Tongue (tissue), 2 donors: ENCODE data around the gene EYA3. TPM values are rescaled to one million over a fixed set of nuclear protein-coding genes. Genes with fewer than 3 reads are reported as not detected.
A peak's percentile ranks its signal among the peaks of the same experiment; 100 is the strongest.

ENCODE experiments used
- DNase-seq: peaks from one replicate; pipeline ENCODE4 v3.0.0-alpha.2; 2015
- total RNA-seq: library from RNA; depleted of rRNA; stranded (reverse); fragments of >200 nt; gene quantifications from one replicate; pipeline ENCODE4 v1.2.3, GENCODE V29; 2014

The EYA3 gene, protein sequence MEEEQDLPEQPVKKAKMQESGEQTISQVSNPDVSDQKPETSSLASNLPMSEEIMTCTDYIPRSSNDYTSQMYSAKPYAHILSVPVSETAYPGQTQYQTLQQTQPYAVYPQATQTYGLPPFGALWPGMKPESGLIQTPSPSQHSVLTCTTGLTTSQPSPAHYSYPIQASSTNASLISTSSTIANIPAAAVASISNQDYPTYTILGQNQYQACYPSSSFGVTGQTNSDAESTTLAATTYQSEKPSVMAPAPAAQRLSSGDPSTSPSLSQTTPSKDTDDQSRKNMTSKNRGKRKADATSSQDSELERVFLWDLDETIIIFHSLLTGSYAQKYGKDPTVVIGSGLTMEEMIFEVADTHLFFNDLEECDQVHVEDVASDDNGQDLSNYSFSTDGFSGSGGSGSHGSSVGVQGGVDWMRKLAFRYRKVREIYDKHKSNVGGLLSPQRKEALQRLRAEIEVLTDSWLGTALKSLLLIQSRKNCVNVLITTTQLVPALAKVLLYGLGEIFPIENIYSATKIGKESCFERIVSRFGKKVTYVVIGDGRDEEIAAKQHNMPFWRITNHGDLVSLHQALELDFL
- 15.1 TPM for total RNA-seq

DNA sequence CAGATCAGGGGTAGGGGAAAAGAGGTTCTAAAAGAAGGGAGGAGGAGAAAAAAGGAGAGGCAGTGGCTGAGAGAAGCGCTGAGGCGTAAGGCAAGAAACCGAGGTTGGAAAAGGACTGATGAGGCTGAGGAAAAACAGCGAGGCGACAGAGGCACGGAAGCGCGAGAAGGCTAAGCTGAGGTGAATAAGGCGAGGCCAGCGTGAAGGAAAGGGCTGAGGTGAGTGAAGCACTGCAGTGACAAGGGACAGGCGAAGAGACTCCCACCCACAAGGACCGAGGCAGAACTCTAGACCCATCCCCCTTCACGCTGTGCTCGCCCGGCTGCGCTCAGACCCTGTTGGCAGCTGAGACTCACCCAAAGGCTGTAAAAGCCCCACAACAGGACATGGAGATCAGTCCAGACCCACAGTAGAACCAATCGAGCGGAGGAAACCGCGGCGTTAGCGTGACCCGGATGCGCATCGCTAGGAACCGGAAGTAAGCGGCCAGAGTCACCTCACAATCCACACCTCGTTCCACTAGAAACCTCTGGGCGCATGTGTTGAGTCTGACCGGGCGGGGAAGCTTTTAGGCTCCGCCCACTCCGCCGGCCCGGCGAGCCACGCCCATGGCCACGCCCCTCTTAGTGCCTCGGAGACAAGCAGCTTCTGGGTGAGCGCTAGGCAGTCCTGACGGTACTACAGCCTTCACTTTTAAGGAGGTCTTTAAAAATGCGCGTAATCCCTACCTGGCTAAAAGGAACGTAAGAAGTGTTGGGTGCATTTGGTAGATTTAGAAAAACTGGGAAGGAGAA is at the start of gene EYA3:
TSS of gene EYA3 (minus strand) at position 443 of the 794 bp plus-strand sequence. CDS start 30,584 bp downstream, outside the sequence.
- DNase-seq = peak; percentile 99

DNA sequence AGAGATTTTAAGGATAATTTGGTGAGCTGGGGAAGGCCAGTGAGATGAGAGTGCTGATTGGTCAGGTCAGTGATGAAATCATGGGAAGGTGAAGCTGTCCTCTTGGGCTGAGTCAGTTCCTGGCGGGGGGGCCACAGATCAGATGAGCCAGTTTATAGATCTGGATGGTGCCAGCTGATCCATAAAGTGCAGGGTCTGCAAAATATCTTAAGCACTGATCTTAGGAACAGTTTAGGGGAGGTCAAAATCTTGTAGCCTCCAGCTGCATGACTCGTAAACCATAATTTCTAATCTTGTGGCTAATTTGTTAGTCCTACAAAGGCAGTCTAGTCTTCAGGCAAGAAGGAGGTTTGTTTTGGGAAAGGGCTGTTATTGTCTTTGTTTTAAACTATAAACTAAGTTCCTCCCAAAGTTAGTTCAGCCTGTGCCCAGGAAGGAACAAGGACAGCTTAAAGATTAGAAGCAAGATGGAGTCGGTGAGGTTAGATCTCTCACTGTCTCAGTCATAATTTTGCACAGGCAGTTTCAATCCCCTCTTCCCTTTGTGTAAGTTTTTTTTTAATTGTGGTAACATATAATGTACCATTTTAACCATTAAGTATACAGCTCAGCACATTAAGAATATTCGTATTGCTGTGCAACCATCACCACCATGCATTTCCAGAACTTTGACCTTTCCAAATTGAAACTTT is 48.7 kb upstream of the EYA3 start:
- DNase-seq = no peak

DNA sequence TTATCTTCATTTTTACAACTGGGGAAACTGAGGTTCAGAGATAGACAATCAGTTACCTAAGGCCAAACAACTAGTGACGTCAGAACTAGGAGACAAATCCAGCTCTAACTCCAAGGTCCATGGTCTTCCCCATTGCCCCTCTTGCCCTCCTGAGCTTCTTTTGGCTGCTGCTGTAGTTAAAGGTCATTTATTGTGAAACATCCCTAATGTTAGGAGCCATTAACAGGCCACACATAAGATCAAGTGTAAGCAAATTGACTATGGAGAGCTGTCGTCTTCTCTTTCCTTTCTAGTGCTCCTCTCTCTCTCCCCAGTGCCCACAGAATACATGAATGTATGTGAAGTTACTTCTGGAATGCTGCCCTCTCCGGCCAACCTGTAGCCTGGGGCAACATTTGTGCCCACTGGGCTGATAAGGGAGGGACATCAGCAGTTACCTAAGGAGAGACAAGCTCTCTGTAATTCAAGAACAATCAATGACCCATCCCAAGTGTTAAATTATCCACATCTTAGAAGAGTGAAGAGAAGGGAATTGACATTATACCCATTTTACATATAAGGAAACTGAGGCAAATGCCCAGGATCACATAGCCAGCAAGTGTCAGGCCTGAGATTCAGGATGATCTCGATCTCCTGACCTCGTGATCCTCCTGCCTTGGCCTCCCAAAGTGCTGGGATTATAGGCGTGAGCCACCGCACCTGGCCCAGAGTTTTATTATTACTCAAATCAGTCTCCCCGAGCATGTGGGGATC is 47.9 kb upstream of the EYA3 start:
- no peak for DNase-seq

DNA sequence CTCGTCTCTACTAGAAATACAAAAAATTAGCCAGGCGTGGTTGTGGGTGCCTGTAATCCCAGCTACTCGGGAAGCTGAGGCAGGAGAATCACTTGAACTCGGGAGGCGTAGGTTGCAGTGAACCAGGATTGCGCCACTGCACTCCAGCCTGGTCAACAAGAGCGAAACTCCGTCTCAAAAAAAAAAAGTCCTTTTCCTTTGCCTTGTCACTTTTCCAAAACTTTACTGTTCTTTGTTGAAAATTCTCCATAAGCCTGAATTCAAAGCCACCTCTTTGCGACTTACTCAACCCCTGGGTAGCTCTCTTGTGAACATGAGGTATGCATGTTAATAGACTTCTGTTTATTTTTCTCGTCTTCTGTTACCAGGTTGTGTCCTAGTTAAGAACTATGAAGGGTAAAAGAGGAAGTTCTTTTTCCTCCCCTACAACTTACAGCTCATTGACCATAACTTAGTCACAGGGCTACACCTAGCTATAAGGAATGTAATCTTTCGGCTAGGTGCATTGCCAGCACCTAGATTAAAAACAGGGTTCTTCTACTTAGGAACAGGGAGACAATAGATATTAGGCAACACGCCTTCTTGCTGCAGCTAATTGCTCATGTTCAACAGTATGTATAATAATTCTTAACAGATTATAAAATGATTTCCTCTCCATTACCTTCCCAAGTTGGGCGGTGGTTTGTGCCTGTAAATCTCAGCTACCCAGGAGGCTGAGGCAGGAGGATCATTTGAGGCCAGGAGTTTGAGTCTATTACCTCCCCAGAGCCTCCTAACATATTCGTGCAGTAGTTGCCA is 47.2 kb upstream of the EYA3 start:
- no peak for DNase-seq

DNA sequence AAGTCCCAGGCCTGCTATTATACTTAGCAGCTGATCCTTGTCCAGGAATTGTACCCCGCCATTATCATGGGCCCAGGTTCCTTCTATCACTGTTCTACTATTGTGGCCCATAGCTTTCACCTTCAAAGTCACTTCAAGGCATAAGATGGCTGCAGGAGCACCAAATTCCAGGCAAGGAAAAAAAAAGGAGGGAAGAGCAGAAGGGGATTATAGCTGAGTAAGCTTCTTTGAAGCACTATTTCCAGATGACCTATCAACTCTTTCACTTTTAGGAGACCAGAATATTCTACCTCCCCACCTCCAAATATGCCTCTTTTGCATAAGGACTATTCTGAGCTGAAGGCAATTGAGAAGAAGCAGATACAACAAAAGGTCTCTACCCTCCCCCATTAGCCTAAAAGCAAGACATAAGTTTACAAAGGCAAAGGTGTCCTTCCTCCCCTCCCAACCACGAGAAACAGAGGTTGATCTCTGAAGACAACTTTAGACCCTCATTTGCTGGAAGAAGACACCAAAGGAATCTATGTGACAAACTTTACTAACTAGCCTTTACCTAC is 46.3 kb upstream of the EYA3 start:
- no peak for DNase-seq

DNA sequence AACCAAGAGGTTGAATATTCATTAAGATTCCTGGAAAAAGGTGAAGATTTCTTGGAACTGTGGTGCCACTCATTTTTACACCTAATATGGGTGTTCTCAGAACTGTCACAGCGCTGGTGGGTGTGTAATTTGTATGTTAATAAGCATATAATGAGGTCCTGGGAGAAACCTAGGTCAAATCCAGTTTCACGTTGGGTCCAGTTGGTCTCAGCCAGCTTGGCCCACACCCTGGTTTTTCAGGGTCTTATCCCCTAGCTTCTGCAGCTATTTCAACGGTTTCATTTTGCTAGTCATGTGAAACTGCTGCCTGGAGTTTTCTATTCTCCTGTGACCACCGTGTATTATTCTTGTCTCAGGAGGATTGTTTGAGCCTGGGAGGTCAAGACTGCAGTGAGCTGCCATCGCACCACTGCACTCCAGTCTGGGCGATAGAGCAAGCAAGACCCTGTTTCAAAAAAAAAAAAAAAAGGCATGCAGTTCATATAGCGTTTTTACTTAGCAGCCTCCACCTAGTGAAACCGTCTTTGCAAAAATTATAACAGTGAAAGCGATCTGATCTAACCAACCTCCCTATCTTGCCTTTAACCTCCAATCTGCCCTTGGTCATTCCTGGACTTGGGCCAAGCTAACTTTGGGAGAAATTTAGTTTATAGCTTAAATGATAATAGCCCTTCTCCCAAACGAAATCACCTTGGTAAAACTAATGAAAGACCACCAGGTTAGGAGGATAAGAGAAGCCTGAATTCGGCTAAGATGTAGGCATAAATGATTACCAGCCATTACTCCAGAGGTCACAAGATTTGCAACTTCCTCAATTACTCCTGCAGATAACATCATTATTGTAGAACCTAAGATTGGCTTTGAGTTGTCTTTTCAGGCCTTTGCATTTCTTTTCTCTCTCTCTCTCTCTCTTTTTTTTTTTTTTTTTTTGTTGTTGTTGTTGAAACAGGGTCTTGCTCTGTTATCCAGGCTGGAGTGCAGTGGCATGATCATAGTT is 44.1 kb upstream of the EYA3 start:
- DNase-seq = no peak

DNA sequence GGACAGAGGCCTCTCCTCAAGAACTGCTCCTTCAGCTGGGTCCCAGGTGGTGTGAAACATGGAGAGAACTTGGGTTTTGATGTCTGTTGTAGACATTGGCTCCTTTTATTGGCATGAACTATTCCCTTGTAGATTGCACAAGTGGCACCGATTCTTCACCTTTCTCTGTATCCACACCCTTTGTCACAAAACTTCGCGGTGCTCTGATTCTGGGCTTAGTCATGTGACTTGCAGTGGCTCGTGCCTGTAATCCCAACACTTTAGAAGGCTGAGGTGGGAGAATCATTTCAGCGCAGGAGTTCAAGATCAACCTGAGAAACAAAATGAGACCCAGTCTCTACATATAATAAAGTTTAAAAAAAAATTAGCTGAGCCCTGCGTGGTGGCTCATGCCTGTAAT is 42.5 kb upstream of the EYA3 start:
- no peak for DNase-seq

DNA sequence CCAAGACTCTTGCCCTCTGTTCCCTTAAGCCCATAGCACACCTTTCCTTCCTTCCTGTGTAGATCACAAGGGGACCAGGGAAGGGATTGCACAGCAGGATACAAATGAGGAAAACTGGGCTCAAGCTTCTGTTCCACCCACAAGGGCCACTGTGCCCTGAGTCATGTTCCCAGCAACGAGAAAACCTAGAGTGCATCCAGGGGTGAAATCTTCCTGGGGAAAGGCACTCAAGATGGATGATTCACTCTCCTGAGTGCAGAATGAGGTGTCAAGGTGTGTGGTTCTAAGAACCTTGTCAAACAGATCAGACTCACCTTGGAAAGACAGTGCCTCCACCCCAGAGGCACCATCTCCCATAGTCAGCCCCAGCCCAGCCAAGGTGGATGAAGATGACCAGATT is 40.7 kb upstream of the EYA3 start:
- DNase-seq = no peak

DNA sequence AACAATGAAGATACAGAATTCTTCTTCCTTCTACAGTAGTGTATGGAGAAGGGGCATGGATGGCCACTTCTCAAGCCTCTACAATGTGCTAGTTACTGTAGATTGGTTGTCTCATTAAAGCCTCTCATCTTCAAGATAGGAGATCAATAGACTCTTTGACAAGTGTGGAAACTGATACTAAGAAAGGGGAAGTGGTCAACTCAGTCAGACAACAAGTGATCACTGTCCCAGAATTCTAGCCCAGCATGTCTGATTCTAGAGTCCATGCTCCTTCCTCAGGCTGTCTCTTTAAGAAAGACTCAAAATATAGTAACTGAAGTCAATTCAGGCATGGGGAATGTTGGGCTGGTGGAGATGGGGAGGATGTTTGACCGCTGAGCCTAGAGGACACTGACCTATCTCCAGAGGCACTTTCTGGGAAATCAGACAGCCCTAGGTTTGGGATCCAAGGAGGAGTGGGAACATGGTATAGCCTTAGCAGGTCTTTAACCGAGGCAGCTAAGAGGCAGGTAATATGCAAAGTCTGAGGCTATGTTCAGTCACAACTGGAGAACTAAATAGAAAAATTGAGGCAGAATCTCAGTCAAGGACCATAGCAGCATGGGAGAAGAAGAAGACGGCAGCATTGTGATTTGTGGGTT is 39.3 kb upstream of the EYA3 start:
- no peak for DNase-seq

DNA sequence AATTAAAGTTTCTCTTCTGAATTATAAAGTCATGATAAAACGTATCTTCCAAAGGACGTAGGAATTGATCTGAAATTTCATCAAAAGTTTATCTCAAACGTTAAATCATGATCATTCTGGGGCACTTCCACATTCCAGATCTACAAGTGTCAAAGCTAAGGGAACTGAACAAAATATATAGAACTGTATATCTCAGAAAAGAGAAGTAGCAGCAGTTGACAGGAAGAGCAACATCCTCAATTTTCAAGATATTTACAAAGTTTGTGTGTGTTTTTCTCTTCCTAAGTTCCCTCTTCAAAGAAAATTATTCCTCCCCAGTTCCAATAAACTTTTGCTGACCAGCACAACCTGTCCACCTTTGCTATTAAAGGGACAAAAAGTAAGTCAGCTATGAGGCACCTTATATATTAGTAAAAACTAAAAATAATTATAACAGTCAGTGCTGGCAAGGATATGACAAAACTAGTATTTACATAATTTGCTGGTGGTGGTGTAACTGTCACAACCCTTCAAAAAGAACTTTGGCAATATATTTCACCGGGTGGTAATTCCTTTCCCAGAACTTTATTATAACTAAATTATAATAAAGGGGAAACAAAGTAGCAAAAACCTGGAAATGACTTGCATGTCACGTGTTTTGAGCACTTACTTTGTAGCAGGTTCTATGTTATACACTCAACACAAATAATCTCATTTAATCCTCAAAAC is 38.5 kb upstream of the EYA3 start:
- no peak for DNase-seq

DNA sequence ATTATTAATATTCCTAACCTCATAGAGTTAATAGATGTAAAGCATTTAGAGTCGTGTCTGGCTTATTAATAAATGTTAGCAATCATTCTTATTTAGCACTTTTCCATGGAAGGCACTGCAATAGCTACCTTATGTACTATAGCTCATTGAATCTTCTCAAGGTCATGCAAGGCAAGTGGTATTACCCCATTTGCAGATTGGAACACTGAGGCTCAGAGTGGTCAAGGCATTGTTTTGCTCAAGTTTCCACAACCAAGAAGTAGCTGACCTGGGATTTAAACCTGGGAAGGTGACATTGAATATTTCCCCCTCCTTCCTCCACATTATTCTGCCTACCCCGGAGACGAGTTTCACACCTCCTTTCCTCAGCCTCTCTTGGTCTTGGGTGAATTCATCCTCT is 37.8 kb upstream of the EYA3 start:
- DNase-seq = no peak

DNA sequence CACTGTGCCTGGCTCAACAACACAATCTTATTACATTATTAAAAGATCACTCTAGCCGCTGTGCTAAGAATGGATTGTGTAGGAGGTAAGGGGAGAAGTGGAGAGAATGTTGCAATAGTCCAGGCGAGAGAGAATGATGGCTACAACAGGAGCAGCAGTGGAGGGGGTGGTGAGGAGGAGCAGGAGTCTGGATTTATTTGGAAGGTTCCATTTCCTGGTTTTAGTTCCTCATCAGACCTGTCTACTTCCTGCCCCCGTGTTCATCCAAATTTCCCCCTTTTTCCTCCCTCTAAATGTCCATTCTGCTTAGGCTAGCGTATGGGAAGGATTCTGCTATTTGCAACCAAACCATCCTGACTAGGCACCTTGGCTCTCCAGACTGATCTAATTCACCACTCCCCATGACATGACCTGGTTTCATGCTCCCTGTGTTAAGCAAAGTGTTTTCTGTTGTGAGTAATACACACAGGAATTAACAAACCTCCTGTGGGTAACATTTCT is 35.1 kb upstream of the EYA3 start:
- no peak for DNase-seq

DNA sequence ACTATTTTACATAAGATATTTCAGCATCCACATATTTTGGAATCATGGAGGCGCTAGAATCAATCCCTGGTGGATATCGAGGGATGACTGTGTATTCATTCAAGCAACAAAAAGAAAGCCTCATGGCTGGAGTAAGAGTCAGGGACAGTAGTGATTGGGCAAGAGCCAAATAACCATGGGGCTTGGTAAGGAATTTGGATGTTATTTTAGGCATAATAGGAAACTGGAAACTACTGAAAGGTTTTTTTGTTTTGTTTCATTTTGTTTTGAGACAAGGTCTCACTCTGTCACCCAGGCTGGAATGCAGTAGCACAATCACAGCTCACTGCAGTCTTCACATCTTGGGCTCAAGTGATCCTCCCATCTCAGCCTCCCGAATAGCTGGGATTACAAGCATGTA is 33.8 kb upstream of the EYA3 start:
- DNase-seq = no peak

DNA sequence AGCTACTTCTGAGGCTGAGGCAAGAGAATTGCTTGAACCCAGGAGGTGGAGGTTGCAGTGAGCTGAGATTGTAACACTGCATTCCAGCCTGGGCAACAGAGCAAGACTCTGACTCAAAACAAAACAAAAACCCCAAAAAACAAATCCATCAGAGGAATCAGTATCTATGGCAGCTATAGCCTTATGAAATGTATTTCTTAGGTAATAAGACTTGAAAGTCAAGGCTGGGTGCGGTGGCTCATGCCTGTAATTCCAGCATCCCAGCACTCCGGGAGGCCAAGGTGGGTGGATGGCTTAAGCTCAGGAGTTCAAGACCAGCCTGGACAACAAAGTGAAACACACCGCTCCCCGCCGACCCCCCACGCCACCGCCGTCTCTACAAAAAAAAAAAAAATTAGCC is 31.1 kb upstream of the EYA3 start:
- no peak for DNase-seq

DNA sequence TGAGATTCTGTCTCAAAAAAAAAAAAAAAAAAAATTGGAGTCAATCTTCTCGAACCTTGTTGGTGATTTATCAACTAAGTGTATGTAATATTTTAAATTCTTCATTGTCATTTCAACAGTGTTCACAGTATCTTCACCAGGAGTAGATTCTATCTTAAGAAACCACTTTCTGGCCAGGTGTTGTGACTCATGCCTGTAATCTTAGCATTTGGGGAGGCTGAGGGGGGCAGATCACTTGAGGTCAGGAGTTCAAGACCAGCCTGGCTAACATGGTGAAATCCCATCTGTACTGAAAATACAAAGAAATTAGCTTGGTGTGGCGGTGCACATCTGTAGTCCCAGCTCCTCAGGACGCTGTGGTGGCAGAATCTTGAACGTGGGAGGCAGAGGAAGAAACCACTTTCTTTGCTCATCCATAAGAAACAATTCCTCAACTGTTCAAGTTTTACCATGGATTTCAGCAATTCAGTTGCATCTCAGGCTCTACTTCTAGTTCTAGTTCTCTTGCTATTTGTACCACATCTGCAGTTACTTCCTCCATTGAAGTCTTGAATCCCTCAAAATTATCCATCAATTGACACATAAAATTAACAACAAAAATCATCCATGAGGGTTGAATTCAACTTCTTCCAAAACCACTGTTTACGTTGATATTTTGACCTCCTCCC is 30.4 kb upstream of the EYA3 start:
- DNase-seq = no peak

DNA sequence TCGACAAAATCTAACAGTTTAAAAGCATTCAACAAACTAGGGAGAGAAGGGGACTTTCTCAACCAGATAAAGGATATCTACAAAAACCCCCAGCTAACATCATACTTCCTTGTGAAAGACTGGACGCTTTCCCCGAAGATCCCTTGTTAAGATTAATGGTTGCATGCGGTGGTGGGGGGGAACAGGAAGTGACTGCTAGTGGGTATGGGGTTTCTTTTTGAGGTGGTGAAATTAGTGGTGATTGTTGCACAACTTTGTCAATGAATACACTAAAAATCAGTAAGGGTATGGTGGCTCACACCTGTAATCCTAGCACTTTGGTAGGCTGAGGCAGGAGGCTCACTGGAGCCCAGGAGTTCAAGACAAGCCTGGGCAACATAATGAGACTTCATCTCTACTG is 26.9 kb upstream of the EYA3 start:
- no peak for DNase-seq

DNA sequence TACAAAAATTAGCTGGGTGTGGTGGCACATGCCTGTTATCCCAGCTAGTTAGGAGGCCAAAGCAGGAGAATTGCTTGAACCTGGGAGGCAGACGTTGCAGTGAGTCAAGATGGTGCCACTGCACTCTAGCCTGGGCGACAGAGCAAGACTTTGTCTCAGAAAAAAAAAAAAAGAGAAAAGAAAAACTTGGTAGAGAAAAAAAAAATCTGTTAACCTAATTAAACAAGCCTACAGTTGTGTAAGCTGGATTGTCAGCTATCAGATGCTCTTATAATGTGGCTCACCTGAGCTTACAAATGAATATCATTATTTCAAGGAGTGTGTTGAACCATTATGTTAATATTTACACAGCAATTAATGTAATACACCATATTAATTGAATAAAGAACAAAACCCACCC is 26.4 kb upstream of the EYA3 start:
- DNase-seq = no peak

DNA sequence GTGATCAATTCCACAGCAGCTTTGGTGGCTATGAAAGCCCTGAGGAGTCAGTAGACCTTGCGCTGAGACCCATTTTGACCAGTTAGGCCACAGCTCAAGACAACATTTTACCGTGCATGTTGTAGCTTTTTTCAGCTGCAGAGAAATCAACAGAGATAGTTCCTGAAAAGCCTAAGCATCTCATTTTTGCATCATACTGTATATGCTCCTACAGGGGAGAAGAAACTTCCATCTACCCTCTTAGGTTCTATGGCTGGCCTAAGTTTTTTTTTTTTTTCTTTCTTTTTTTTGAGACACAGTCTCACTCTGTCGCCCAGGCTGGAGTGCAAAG is 24.8 kb upstream of the EYA3 start:
- DNase-seq = no peak
